Colonic mucosa (tissue), 4 donors: ENCODE results near the gene GP9. TPM values are rescaled to one million over a fixed set of nuclear protein-coding genes. Genes with fewer than 3 reads are reported as not detected.

Experiments used
- DNase-seq: peaks from one replicate; pipeline ENCODE4 v3.0.0-alpha.2; 2020
- H3K27ac ChIP-seq: fragments of 200-600 bp; one replicate; pipeline ENCODE4 v1.8.0; 2021
- H3K27me3 ChIP-seq: fragments of 200-600 bp; one replicate; pipeline ENCODE4 v1.8.0; 2021
- H3K36me3 ChIP-seq: fragments of 200-600 bp; one replicate; pipeline ENCODE4 v1.8.0; 2021
- H3K4me1 ChIP-seq: fragments of 200-600 bp; one replicate; pipeline ENCODE4 v1.8.0; 2021; ENCODE audit warnings: mild to moderate bottlenecking
- H3K4me3 ChIP-seq: fragments of 200-600 bp; one replicate; pipeline ENCODE4 v1.8.0; 2021
- H3K9ac ChIP-seq, 2 donors: one replicate each; pipeline ENCODE4 v1.7.0; 2013; ENCODE audit warnings: control low read depth in 2 of 2, low read depth in 2 of 2, low read length in 2 of 2
- H3K9me3 ChIP-seq: fragments of 200-600 bp; one replicate; pipeline ENCODE4 v1.8.0; 2021
- intact Hi-C: fragments of 100-400 bp; cut with DNase I; formaldehyde crosslinking; loops from one replicate; pipeline ENCODE4 v1.14.1; 2022
- total RNA-seq, 2 donors: library from RNA; stranded (reverse); fragmentation: NEBNext Ultra II Directional in 1 of 2; extraction: Animal tissue kit (Norgen Biotek cat#: 25700) in 1 of 2; gene quantifications; one replicate each; pipeline ENCODE4 v1.2.1, GENCODE V29; 2021
- TF ChIP-seq, protein P1 (sequence below): fragments of 200-600 bp; IDR thresholded peaks from one replicate; pipeline ENCODE4 v1.8.0; 2022; ENCODE audit warnings: antibody characterized with exemption, mild to moderate bottlenecking
- donor health status: healthy.
- donor health status: DM: no; HTN: no; CAD: no.
- donor health status: DM: no; HTN: no; CAD: no.

GP9 gene
- total RNA-seq, 2 donors from 2014 or later: 0.37 TPM; not detected in 1

DNA sequence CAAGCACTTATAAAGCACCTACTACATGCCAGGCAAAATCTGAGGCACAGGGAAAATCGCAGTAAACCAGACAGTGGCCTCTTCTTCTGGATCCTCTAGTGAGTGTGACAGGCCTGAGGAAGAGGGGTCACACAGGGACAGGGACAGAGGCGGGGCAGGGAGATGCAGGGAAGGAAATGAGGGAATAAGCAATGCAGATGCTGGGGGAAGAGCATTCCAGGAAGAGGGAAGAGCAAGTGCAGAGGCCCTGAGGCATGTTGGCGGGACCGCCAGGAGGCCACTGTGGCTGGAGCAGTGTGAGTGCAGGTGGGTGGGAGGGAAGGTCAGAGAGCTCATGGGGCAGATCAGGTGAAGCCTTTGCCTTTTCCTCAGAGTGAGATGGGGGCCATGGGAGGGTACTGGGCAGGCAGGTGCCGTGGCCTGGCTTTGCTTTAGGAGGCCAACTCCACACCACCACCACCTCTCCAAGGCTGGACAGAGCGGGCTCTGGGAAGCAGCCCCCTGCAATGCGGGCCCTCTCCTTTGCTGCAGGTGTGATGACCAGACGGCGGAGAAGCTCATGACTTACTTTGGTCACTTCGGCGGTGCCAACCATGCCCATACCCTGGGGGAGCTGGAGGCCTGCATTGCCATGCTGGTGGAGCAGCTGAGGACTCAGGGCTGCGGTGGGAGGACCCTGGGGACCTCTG lies 26.8 kb upstream of the GP9 start:
- Histone ChIP-seq H3K4me1 (no peaks in the 10 kb centered on the region), H3K27me3 (no peaks in the 10 kb centered on the region), H3K27ac (no peak overlapping the region), H3K9ac (no peak overlapping the region), H3K9me3 (no peaks in the 10 kb centered on the region), H3K36me3 (no peaks in the 10 kb centered on the region), H3K4me3 (no peak overlapping the region)
- no peak for DNase-seq
- TF ChIP-seq, protein P1, sequence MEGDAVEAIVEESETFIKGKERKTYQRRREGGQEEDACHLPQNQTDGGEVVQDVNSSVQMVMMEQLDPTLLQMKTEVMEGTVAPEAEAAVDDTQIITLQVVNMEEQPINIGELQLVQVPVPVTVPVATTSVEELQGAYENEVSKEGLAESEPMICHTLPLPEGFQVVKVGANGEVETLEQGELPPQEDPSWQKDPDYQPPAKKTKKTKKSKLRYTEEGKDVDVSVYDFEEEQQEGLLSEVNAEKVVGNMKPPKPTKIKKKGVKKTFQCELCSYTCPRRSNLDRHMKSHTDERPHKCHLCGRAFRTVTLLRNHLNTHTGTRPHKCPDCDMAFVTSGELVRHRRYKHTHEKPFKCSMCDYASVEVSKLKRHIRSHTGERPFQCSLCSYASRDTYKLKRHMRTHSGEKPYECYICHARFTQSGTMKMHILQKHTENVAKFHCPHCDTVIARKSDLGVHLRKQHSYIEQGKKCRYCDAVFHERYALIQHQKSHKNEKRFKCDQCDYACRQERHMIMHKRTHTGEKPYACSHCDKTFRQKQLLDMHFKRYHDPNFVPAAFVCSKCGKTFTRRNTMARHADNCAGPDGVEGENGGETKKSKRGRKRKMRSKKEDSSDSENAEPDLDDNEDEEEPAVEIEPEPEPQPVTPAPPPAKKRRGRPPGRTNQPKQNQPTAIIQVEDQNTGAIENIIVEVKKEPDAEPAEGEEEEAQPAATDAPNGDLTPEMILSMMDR: no peak
- intact Hi-C loops: no loop called here

DNA sequence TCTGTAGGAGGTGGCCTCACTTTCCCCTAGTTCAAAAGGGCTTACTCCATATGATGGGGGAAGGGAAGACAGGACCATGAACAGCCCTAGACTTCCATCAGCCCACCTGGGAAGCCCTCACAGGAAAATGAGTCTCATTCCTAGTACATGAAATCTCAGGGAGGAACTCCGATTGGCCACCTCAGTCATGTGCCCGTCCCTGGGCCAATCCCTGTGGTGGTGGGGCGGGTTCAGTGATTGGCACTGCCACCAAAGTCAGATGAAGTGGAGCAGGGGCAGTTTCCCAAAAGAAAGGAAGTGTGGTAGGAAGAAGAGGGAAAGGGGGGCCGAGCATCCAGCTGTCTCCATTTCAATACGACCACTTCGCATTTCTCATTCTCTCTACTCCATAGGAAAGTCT lies 25.9 kb upstream of the GP9 start:
- TF ChIP-seq, protein P1: no peak
- Histone ChIP-seq H3K4me3 (no peak overlapping the region), H3K27ac (no peak overlapping the region), H3K36me3 (no peaks in the 10 kb centered on the region), H3K4me1 (no peaks in the 10 kb centered on the region), H3K27me3 (no peaks in the 10 kb centered on the region), H3K9me3 (no peaks in the 10 kb centered on the region), H3K9ac (no peak overlapping the region)
- DNase-seq: no peak
- intact Hi-C loops: no loop called here

DNA sequence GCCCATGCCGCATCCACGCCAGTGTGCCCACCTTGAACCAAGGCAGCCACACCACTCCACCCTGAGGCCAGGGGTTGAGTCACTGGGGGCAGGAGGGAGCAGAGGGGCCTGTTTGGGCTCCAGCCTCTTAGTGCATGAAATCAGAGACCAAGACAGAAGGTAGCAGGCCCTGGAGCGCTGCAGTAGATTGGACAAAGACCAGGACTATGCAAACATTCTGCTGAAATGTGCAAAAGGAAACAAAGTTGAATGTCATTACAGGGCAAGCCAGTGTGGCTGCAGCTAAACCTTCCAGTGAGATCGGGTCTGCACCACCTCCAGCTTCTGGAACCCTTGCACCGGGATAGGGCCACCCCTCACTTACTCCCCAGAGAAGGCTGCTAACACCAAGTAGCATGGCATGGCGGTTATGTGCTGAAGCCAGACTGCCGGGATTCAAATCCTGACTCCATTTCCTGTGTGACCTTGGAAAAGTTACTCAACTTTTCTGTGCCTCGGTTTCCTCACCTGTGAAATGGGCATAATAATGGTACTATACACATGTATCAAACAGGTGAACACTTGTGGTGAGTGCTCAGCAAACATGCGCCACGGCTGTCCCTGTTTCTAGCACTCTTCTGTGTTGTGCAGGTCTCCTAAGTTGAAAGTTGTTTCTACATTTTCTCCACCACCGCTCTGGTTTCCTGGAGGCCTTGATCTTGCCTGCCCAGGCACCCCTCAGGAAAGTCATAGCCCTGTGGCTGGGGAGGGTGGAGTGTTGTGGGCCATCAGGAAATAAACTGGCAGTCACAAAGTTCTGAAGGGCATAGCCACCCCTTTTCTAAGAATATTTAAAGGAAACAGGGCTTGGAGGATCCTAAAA lies 25.0 kb upstream of the GP9 start:
- intact Hi-C loops: no loop called here
- TF ChIP-seq, protein P1: no peak
- Histone ChIP-seq H3K4me3 (no peak overlapping the region), H3K4me1 (no peaks in the 10 kb centered on the region), H3K27ac (no peak overlapping the region), H3K9me3 (no peaks in the 10 kb centered on the region), H3K36me3 (no peaks in the 10 kb centered on the region), H3K9ac (no peak overlapping the region), H3K27me3 (no peaks in the 10 kb centered on the region)
- DNase-seq: no peak

DNA sequence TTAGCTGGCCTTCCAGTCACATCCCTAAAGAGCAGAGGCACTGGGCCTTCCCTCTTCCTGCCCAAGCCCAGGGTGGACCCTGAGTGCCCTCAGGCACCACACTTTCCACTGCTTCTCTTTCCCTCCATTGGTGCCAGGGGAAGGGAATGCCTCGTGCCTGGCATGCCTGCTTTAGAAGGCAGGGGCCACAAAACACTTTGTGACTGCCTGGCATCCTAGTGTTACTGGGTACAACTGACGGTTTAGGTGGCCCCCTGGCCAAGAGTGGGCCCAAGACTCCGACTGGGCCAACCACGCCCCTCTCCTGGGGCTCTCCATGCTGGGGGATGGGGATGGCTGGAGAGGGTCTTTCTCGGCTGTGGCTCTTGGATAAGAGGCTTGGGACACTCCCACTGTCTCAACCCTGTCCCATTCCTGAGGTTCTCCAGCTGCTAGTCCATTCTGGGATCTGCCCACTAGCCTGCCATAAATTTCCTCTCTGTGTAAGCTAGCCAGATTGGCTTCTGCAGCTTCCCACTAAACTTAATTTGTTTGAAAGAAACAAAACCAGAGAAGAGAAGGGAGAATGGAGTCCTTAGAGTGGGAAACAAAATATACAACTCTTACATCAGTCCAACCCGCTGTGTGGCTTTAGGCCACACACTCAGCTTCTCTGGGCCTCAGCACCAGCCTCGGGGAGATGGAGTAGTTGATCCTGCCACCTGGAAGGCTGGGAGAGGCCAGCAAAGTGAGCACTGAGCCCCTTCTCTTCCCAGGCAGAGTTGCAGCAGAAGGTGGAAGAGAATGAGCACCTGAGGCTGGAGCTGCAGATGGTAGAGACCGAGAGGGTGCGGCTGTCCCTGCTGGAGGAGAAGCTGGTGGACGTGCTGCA lies 24.1 kb upstream of the GP9 start:
- Histone ChIP-seq H3K9me3 (no peaks in the 10 kb centered on the region), H3K27me3 (no peaks in the 10 kb centered on the region), H3K4me3 (no peak overlapping the region), H3K27ac (no peak overlapping the region), H3K4me1 (no peaks in the 10 kb centered on the region), H3K9ac (no peak overlapping the region), H3K36me3 (no peaks in the 10 kb centered on the region)
- intact Hi-C loops: no loop called here
- DNase-seq: no peak
- TF ChIP-seq, protein P1: no peak

DNA sequence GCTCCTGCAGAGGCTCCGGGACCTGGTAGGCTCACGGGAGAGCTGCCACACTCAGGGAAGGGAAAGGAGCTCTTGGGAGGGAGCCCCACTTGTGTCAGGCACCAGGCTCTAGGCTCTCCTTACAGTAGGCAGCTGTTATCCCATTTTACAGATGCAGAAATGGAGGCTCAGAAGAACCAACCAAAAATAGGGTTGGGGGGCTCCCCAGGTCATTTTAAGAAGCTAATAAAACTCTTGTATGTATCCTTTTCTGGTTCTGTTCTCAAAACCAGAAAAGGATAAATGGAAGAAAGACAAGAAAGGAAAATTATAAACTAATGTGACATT lies 23.5 kb upstream of the GP9 start:
- Histone ChIP-seq H3K36me3 (no peaks in the 10 kb centered on the region), H3K4me1 (no peaks in the 10 kb centered on the region), H3K27me3 (no peaks in the 10 kb centered on the region), H3K4me3 (no peak overlapping the region), H3K27ac (no peak overlapping the region), H3K9ac (no peak overlapping the region), H3K9me3 (no peaks in the 10 kb centered on the region)
- no peak for DNase-seq
- intact Hi-C loops: no loop called here
- TF ChIP-seq, protein P1: no peak
